MCF 10A (cell line): ENCODE data around the gene DMKN. TPM values are rescaled to one million over a fixed set of nuclear protein-coding genes. Genes with fewer than 3 reads are reported as not detected.

Experiments
- BruUV-seq: library from RNA; stranded (reverse); fragments of 400-500 nt; replicated peaks from 2 replicates; lab custom pipeline; 2021; lab: Mats Ljungman, UMichigan
- CTCF ChIA-PET: fragments of 300-600 bp; sonication (Branson Sonifier 250); formaldehyde crosslinking; extraction: SDS; loops from one replicate; lab custom pipeline; 2021; ENCODE audit warnings: antibody characterized with exemption, inconsistent platforms; lab: Yijun Ruan, JAX
- POLR2A ChIA-PET: fragments of 300-600, 350-650 bp; sonication (Branson Sonifier 250); formaldehyde crosslinking; extraction: SDS; loops from one replicate; lab custom pipeline; 2020; ENCODE audit warnings: antibody characterized with exemption, inconsistent platforms; lab: Yijun Ruan, JAX
- DNase-seq: peaks from one replicate; pipeline ENCODE4 v3.0.0-alpha.2; 2018; ENCODE audit not compliant: unreplicated experiment
- H3K27ac Mint-ChIP-seq: one replicate; pipeline ENCODE4 v1.8.0; 2022; ENCODE audit warnings: mild to moderate bottlenecking, low read depth, mixed read lengths; ENCODE audit not compliant: unreplicated experiment
- H3K27me3 Mint-ChIP-seq: one replicate; pipeline ENCODE4 v1.8.0; 2022; ENCODE audit warnings: mixed read lengths; ENCODE audit not compliant: insufficient read depth, unreplicated experiment
- H3K36me3 Mint-ChIP-seq: one replicate; pipeline ENCODE4 v1.8.0; 2022; ENCODE audit warnings: mild to moderate bottlenecking, moderate library complexity, mixed read lengths; ENCODE audit not compliant: insufficient read depth, unreplicated experiment
- H3K4me1 Mint-ChIP-seq: one replicate; pipeline ENCODE4 v1.8.0; 2022; ENCODE audit warnings: mixed read lengths; ENCODE audit not compliant: insufficient read depth, unreplicated experiment
- H3K4me3 Mint-ChIP-seq: one replicate; pipeline ENCODE4 v1.8.0; 2022; ENCODE audit warnings: mild to moderate bottlenecking, moderate library complexity, mixed read lengths; ENCODE audit not compliant: unreplicated experiment
- H3K9me3 Mint-ChIP-seq: one replicate; pipeline ENCODE4 v1.8.0; 2022; ENCODE audit warnings: mixed read lengths; ENCODE audit not compliant: unreplicated experiment
- CTCF ChIP-seq: fragments of 200-600 bp; IDR thresholded peaks from one replicate; pipeline ENCODE4 v1.8.0; 2022; ENCODE audit warnings: antibody characterized with exemption, mild to moderate bottlenecking; ENCODE audit not compliant: unreplicated experiment
- intact Hi-C: fragments of 100-400 bp; cut with micrococcal nuclease; formaldehyde crosslinking; loops from 2 replicates; pipeline ENCODE4 v1.14.1; 2022
- total RNA-seq: library from RNA; stranded (reverse); gene quantifications from 2 replicates; pipeline ENCODE4 v1.2.3, GENCODE V29; 2022

Gene DMKN
- total RNA-seq, 1 experiment from 2014 or later = 90.7 TPM

GRCh38 chr19:35457173-35457572 lies 56.3 kb downstream of the DMKN start:
- no peaks in the 10 kb centered on the region for H3K4me1 Mint-ChIP-seq
- intact Hi-C loops = no loop called here
- peaks cover 42% of the 10 kb centered on the region for H3K27me3 Mint-ChIP-seq
- no peak overlapping the region for H3K27ac Mint-ChIP-seq
- no peak overlapping the region for H3K4me3 Mint-ChIP-seq
- H3K9me3 Mint-ChIP-seq = no peaks in the 10 kb centered on the region
- no peak for DNase-seq
- TF ChIP-seq CTCF = no peak
- BruUV-seq = no TSS peak
- no peaks in the 10 kb centered on the region for H3K36me3 Mint-ChIP-seq
- ChIA-PET CTCF (interaction anchor here (1.6 kb wide), 1 partner anchor 11 kb away, joined by 8 read pairs; no protein-coding TSS in a partner anchor), POLR2A (no interaction called here)

- Mint-ChIP-seq H3K4me3 (no peak overlapping the region), H3K27ac (no peak overlapping the region), H3K27me3 (peaks cover 54% of the 10 kb centered on the region), H3K36me3 (no peaks in the 10 kb centered on the region), H3K4me1 (no peaks in the 10 kb centered on the region), H3K9me3 (no peaks in the 10 kb centered on the region)
- ChIA-PET CTCF (interaction anchor here (0.9 kb wide), 1 partner anchor 12 kb away, joined by 3 read pairs; no protein-coding TSS in a partner anchor), POLR2A (no interaction called here)
- no TSS peak for BruUV-seq
- DNase-seq = no peak
- TF ChIP-seq CTCF = no peak
- intact Hi-C loops = no loop called here
Measured at GRCh38 chr19:35455616-35456201, 57.7 kb downstream of the DMKN start.

- TF ChIP-seq CTCF = no peak
- ChIA-PET POLR2A (no interaction called here), CTCF (interaction anchor here (0.9 kb wide), 1 partner anchor 13 kb away, joined by 3 read pairs; no protein-coding TSS in a partner anchor)
- intact Hi-C loops = no loop called here
- BruUV-seq = no TSS peak
- Mint-ChIP-seq H3K9me3 (no peaks in the 10 kb centered on the region), H3K4me3 (no peak overlapping the region), H3K36me3 (no peaks in the 10 kb centered on the region), H3K27ac (no peak overlapping the region), H3K4me1 (no peaks in the 10 kb centered on the region), H3K27me3 (peaks cover 64% of the 10 kb centered on the region)
- DNase-seq = no peak
Measured at GRCh38 chr19:35454663-35455062, 58.8 kb downstream of the DMKN start.

- POLR2A ChIA-PET = no interaction called here
Measured at GRCh38 chr19:35451338-35452096, 61.9 kb downstream of the DMKN start.

More at GRCh38 chr19:35451338-35452096, 61.9 kb downstream of the DMKN start:
- intact Hi-C loops = no loop called here
- H3K36me3 Mint-ChIP-seq = no peaks in the 10 kb centered on the region
- no peak overlapping the region for H3K4me3 Mint-ChIP-seq
- H3K9me3 Mint-ChIP-seq = no peaks in the 10 kb centered on the region
- CTCF ChIA-PET = interaction anchor here (0.6 to 2.0 kb wide), 4 partner anchors 17 to 177 kb away, joined by 3 to 7 read pairs (median 3); no protein-coding TSS in a partner anchor
- no peak overlapping the region for H3K27ac Mint-ChIP-seq
- BruUV-seq = no TSS peak
- H3K4me1 Mint-ChIP-seq = no peaks in the 10 kb centered on the region
- no peak for TF ChIP-seq CTCF
- no peak for DNase-seq
- H3K27me3 Mint-ChIP-seq = peaks cover 72% of the 10 kb centered on the region
